ENCODE measurements around the gene SPTBN1.

GRCh38 chr2:54520687-54521086, 64.6 kb downstream of the SPTBN1 start:
- TF ChIP-seq CTCF (IDR thresholded peaks at IDR 0.05), result no peak
- TF ChIP-seq POLR2A (IDR thresholded peaks at IDR 0.05), result no peak
